K562 (cell line): Measurements from ENCODE around the gene TUBGCP6. TPM values are rescaled to one million over a fixed set of nuclear protein-coding genes. Genes with fewer than 3 reads are reported as not detected.

Experiments used
- CHD1 ChIP-seq: fragments of 200-600 bp; sonication (generic); IDR thresholded peaks from one replicate; pipeline ENCODE4 v1.6.1; 2012; ENCODE audit warnings: mild to moderate bottlenecking, moderate library complexity, low read length, inconsistent platforms
- CXXC5 ChIP-seq: fragments of 250-450 bp; sonication (Bioruptor Pico); IDR thresholded peaks from 2 replicates; pipeline ENCODE4 v1.8.0; 2022; ENCODE audit warnings: inconsistent platforms, mild to moderate bottlenecking, moderate library complexity
- EZH2 ChIP-seq: IDR thresholded peaks from 2 replicates; pipeline ENCODE4 v1.6.1; 2012; ENCODE audit warnings: low read depth, mild to moderate bottlenecking, inconsistent platforms, low read length, borderline replicate concordance
- FIP1L1 ChIP-seq: fragments of 200-400 bp; formaldehyde crosslinking; IDR thresholded peaks from 2 replicates; pipeline ENCODE4 v1.6.1; 2018; ENCODE audit warnings: mild to moderate bottlenecking, low read depth, low read length; ENCODE audit not compliant: poor library complexity, severe bottlenecking
- GATA2 ChIP-seq: sonication (generic); formaldehyde crosslinking; IDR thresholded peaks from 2 replicates; pipeline ENCODE4 v1.4.0; 2020; ENCODE audit warnings: mild to moderate bottlenecking, missing genetic modification reagents
- GTF2B ChIP-seq: IDR thresholded peaks from 2 replicates; pipeline ENCODE4 v1.6.1; 2011; ENCODE audit not compliant: insufficient read length; ENCODE audit errors: extremely low read depth
- GTF3C2 ChIP-seq: IDR thresholded peaks from 3 replicates; pipeline ENCODE4 v1.6.1; 2011; ENCODE audit warnings: borderline replicate concordance, mild to moderate bottlenecking, moderate library complexity; ENCODE audit not compliant: insufficient read length; ENCODE audit errors: extremely low read depth
- HCFC1 ChIP-seq: IDR thresholded peaks from 2 replicates; pipeline ENCODE4 v1.6.1; 2012; ENCODE audit warnings: low read depth, low read length, improper control_type of control experiment
- KAT8 ChIP-seq: fragments of 450-650 bp; IDR thresholded peaks from 2 replicates; pipeline ENCODE4 v1.6.1; 2016; ENCODE audit warnings: low read depth, mild to moderate bottlenecking
- MECOM ChIP-seq: fragments of 250-450 bp; sonication (Bioruptor Pico); IDR thresholded peaks from 2 replicates; pipeline ENCODE4 v1.8.0; 2022; ENCODE audit warnings: inconsistent platforms
- MXI1 ChIP-seq: IDR thresholded peaks from 2 replicates; pipeline ENCODE4 v1.6.1; 2011; ENCODE audit warnings: low read depth, mild to moderate bottlenecking, improper control_type of control experiment, low read length
- PRDM10 ChIP-seq: fragments of 450-650 bp; IDR thresholded peaks from 2 replicates; pipeline ENCODE4 v1.6.1; 2018; ENCODE audit not compliant: partially characterized antibody
- PTBP1 ChIP-seq: fragments of 200-400 bp; formaldehyde crosslinking; IDR thresholded peaks from 2 replicates; pipeline ENCODE4 v1.6.1; 2017; ENCODE audit warnings: low read depth, low read length
- RBM22 ChIP-seq: fragments of 200-400 bp; formaldehyde crosslinking; IDR thresholded peaks from 2 replicates; pipeline ENCODE4 v1.6.1; 2018; ENCODE audit warnings: low read length, low read depth; ENCODE audit not compliant: poor library complexity, severe bottlenecking
- RHOXF2B ChIP-seq: fragments of 250-450 bp; sonication (Bioruptor Pico); conservative IDR thresholded peaks from 2 replicates; pipeline ENCODE4 v1.5.1; 2021
- SUPT5H ChIP-seq: fragments of 450-650 bp; IDR thresholded peaks from 2 replicates; pipeline ENCODE4 v1.6.1; 2016
- TRIM28 ChIP-seq: fragments of 450-650 bp; IDR thresholded peaks from 2 replicates; pipeline ENCODE4 v1.6.1; 2017
- VEZF1 ChIP-seq: fragments of 200-800 bp; sonication (Bioruptor generic); IDR thresholded peaks from 2 replicates; pipeline ENCODE4 v1.6.1; 2017; ENCODE audit warnings: missing genetic modification characterization, missing compliant biosample characterization
- ZNF140 ChIP-seq: fragments of 250-450 bp; sonication (Bioruptor Pico); IDR thresholded peaks from 2 replicates; pipeline ENCODE4 v1.8.0; 2021; ENCODE audit warnings: moderate library complexity, mild to moderate bottlenecking, inconsistent platforms
- polyA plus RNA-seq, 8 experiments: library from polyadenylated mRNA; depleted of rRNA in 4 of 8; stranded (reverse) in 5 of 8; unstranded in 3 of 8; fragments of >200 nt; fragmentation: Nextera tagmentation in 2 of 8; fragmentation: Illumina TruSeq in 1 of 8; extraction: Ambion mirVana in 2 of 8; extraction: Trizol in 1 of 8; gene quantifications; 2 replicates each; pipeline versions ENCODE4 v1.2.1 to v1.2.3, GENCODE V29; 2011 to 2014; ENCODE audit warnings: inconsistent platforms in 1 of 8, missing spikeins in 1 of 8
- total RNA-seq, 7 experiments: library from RNA; depleted of rRNA in 6 of 7; stranded (reverse); fragments of >200 nt in 6 of 7; fragmentation: Illumina TruSeq in 2 of 7; extraction: Trizol in 2 of 7; gene quantifications; 2 replicates each; pipeline versions ENCODE4 v1.2.1 to v1.2.3, GENCODE V29; 2011 to 2021; ENCODE audit warnings: low replicate concordance in 1 of 7

The TUBGCP6 gene
- total and polyA plus RNA-seq, 9 of the 15 experiments (the other 6 are each of a cell fraction or from before 2014, with no cell fraction given), result 0.76 to 33.0 (median 10.1) TPM

GRCh38 chr22:50261615-50262459, 17.0 kb upstream of the TUBGCP6 start, which contains the start of gene MAPK12 (continued):
- TF ChIP-seq VEZF1 (CRISPR knock-in tag), result peak; percentile 77
- no peak for TF ChIP-seq MXI1
- no peak for TF ChIP-seq RBM22
- no peak for TF ChIP-seq GTF3C2
- TF ChIP-seq HCFC1, result no peak
- TF ChIP-seq EZH2, result no peak
- no peak for TF ChIP-seq RHOXF2B (CRISPR knock-in tag)
- TF ChIP-seq MECOM (CRISPR knock-in tag), result no peak
- TF ChIP-seq CHD1, result no peak
- TF ChIP-seq CXXC5, result peak; percentile 64
- TF ChIP-seq KAT8, result no peak
- TF ChIP-seq FIP1L1, result no peak
- no peak for TF ChIP-seq ZNF140
- no peak for TF ChIP-seq TRIM28
- no peak for TF ChIP-seq GATA2 (CRISPR knock-in tag)
- TF ChIP-seq GTF2B, result no peak
- TF ChIP-seq PRDM10, result no peak
- no peak for TF ChIP-seq SUPT5H
- no peak for TF ChIP-seq PTBP1
